ENCODE results near the gene TEX28. TPM values are rescaled to one million over a fixed set of nuclear protein-coding genes. Genes with fewer than 3 reads are reported as not detected.

TEX28 gene
- total RNA-seq, 1 donor from 2014 or later = not detected

- peaks cover 37% of the 10 kb centered on the region for H3K4me1 Mint-ChIP-seq
- H3K27ac Mint-ChIP-seq = no peak overlapping the region
- no peak for DNase-seq
- intact Hi-C loops (cut with micrococcal nuclease) = loop anchor here (5.0 kb wide), 1 partner anchor 188 kb away; no protein-coding TSS in a partner anchor
- H3K9me3 Mint-ChIP-seq = no peaks in the 10 kb centered on the region
- H3K36me3 Mint-ChIP-seq (ENCODE audit: low read depth) = no peaks in the 10 kb centered on the region
- POLR2A ChIA-PET = no interaction called here
- CTCF ChIA-PET = no interaction called here
- H3K4me3 Mint-ChIP-seq = no peak overlapping the region
- TF ChIP-seq, protein P1, sequence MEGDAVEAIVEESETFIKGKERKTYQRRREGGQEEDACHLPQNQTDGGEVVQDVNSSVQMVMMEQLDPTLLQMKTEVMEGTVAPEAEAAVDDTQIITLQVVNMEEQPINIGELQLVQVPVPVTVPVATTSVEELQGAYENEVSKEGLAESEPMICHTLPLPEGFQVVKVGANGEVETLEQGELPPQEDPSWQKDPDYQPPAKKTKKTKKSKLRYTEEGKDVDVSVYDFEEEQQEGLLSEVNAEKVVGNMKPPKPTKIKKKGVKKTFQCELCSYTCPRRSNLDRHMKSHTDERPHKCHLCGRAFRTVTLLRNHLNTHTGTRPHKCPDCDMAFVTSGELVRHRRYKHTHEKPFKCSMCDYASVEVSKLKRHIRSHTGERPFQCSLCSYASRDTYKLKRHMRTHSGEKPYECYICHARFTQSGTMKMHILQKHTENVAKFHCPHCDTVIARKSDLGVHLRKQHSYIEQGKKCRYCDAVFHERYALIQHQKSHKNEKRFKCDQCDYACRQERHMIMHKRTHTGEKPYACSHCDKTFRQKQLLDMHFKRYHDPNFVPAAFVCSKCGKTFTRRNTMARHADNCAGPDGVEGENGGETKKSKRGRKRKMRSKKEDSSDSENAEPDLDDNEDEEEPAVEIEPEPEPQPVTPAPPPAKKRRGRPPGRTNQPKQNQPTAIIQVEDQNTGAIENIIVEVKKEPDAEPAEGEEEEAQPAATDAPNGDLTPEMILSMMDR (IDR thresholded peaks at IDR 0.05) = no peak
- H3K27me3 Mint-ChIP-seq = no peaks in the 10 kb centered on the region
- no peak for ATAC-seq (ENCODE audit: low read depth)
Observed at GRCh38 chrX:154320406-154320805, 25.5 kb upstream of the TEX28 start.

- Mint-ChIP-seq H3K27me3 (no peaks in the 10 kb centered on the region), H3K27ac (no peak overlapping the region), H3K36me3 (ENCODE audit: low read depth) (no peaks in the 10 kb centered on the region), H3K4me1 (peaks cover 29% of the 10 kb centered on the region), H3K4me3 (no peak overlapping the region), H3K9me3 (no peaks in the 10 kb centered on the region)
- TF ChIP-seq, protein P1 (IDR thresholded peaks at IDR 0.05) = no peak
- intact Hi-C loops (cut with micrococcal nuclease) = loop anchor here (2.0 kb wide), 1 partner anchor 217 kb away; no protein-coding TSS in a partner anchor
- ATAC-seq (ENCODE audit: low read depth) (no peak), DNase-seq (no peak)
- ChIA-PET POLR2A (no interaction called here), CTCF (interaction anchor here (1.7 kb wide), 1 partner anchor 181 kb away, joined by 4 read pairs; no protein-coding TSS in a partner anchor)
Observed at GRCh38 chrX:154317391-154317995, 22.6 kb upstream of the TEX28 start.

DNA sequence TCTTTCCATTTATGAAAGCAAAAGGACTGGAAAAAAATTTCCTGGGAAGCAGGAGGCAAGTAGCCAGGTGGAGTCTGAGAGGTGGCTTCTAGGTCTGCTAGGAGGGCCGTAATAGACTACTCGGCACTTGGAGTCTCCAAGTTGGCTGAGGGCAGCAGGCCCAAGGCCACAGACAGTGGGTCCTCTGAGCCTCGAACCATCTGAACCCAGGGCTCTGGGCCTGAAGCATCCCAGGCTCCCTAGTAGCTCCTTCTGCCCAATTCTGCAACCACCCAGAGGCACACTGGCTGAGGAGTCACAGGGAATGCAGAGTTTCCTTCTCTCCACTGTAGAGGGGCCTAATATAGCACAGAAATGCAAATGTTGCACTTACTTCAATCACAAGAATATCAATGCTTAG, 20.5 kb upstream of the TEX28 start:
- TF ChIP-seq, protein P1 (IDR thresholded peaks at IDR 0.05) = no peak
- Mint-ChIP-seq H3K9me3 (no peaks in the 10 kb centered on the region), H3K27me3 (no peaks in the 10 kb centered on the region), H3K36me3 (ENCODE audit: low read depth) (no peaks in the 10 kb centered on the region), H3K27ac (no peak overlapping the region), H3K4me3 (no peak overlapping the region), H3K4me1 (peaks cover 16% of the 10 kb centered on the region)
- ChIA-PET POLR2A (no interaction called here), CTCF (no interaction called here)
- ATAC-seq (ENCODE audit: low read depth) (no peak), DNase-seq (no peak)
- intact Hi-C loops (cut with micrococcal nuclease) = no loop called here

GRCh38 chrX:154313147-154313546, 18.2 kb upstream of the TEX28 start:
- Mint-ChIP-seq H3K36me3 (ENCODE audit: low read depth) (no peaks in the 10 kb centered on the region), H3K27ac (no peak overlapping the region), H3K4me1 (peaks cover 23% of the 10 kb centered on the region), H3K4me3 (no peak overlapping the region), H3K9me3 (no peaks in the 10 kb centered on the region), H3K27me3 (no peaks in the 10 kb centered on the region)
- ATAC-seq (ENCODE audit: low read depth) (no peak), DNase-seq (no peak)
- CTCF ChIA-PET = no interaction called here
- TF ChIP-seq, protein P1 (IDR thresholded peaks at IDR 0.05) = no peak
- intact Hi-C loops (cut with micrococcal nuclease) = no loop called here
- POLR2A ChIA-PET = no interaction called here

DNA sequence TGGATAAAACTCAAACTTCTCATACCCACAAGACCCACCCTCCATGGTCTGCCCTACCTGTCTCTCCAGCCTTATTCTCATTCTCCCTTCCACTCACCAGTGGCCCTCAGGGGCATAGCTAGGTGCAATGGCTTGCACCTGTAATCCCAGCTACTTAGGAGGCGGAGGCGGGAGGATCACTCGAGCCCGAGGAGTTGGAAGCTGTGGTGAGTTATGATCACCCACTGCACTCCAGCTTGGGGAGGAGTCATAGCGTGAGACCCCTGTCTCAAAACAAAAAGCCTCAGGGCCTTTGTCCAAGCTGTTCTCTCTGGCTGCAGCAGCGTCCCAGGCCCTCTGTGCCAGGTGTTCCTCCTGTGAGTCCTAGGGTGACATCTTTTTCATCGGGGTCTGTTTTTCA, 17.2 kb upstream of the TEX28 start:
- ChIA-PET CTCF (no interaction called here), POLR2A (no interaction called here)
- no peak overlapping the region for H3K4me3 Mint-ChIP-seq
- DNase-seq (no peak), ATAC-seq (ENCODE audit: low read depth) (no peak)
- TF ChIP-seq, protein P1 (IDR thresholded peaks at IDR 0.05) = no peak
- H3K27ac Mint-ChIP-seq = no peak overlapping the region
- no peaks in the 10 kb centered on the region for H3K27me3 Mint-ChIP-seq
- intact Hi-C loops (cut with micrococcal nuclease) = no loop called here
- no peaks in the 10 kb centered on the region for H3K9me3 Mint-ChIP-seq
- H3K36me3 Mint-ChIP-seq (ENCODE audit: low read depth) = no peaks in the 10 kb centered on the region
- peaks cover 28% of the 10 kb centered on the region for H3K4me1 Mint-ChIP-seq
